HTERT RPE-1 (cell line): ENCODE measurements around the gene UBE2M.
"Not testable (repeated sequence)": the region's sequence is repeated elsewhere in the genome, so short reads cannot be mapped to it uniquely, and the experiment has no call there.

ENCODE experiments used
- in situ Hi-C: fragments of 300-500 bp; cut with MboI; formaldehyde crosslinking; loops from 4 replicates; pipeline ENCODE4 v1.14.3; 2020; ENCODE audit warnings: low sequenced_read_pairs

UBE2M gene

GRCh38 chr19:58513694-58514563 is 44.5 kb downstream of the UBE2M start:
- in situ Hi-C loops: no loop called here

- in situ Hi-C loops: no loop called here
Measured at GRCh38 chr19:58513213-58513693, 45.2 kb downstream of the UBE2M start.

DNA sequence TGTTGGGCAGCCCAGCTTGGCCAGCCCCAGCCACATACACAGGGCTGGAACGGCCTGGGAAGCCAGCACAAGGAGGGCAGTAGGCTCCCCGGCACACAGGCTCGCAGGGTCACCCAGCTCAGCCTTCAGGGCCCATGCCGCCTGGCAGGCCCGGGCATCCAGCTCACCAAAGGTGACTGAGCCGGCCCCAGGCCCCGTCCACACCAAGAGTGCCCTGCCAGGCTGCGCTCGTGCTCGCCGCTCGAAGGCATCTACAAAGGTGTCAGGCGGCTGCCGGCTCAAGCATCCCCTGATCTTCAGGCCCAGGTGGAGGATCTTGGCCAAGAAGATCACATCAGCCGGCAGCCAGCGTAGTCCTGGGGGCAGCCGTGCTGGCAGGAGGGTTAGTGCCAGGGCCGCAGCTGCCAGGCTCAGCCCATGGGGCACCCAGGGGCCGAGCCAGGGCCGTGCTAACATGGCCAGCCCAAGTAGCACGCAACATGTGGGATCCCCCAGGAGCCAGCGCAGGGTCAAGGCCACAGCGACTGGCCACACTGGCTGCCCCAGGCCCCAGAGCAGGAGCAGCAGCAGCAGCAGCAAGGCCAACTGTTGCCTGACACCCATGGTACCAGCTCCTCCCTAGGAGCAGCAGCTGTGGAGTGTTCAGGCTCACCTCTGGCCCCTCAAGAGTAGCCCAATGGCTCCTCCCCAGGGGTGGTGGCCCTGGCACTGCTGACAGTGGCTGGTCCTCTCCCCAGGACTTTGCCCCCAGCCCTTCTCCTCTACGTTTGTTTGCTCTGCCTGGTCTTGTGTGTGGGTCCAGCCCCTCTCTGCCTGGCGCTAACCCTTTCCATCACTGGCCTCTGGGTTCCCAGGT is 46.8 kb downstream of the UBE2M start, which contains the start of gene SLC27A5:
Gene SLC27A5 (minus strand): TSS at position 640 of the 856 bp plus-strand sequence. CDS start 37 bp downstream, at position 603.
- in situ Hi-C loops: no loop called here

- in situ Hi-C loops: no loop called here
Measured at GRCh38 chr19:58510084-58510862, 48.1 kb downstream of the UBE2M start.

DNA sequence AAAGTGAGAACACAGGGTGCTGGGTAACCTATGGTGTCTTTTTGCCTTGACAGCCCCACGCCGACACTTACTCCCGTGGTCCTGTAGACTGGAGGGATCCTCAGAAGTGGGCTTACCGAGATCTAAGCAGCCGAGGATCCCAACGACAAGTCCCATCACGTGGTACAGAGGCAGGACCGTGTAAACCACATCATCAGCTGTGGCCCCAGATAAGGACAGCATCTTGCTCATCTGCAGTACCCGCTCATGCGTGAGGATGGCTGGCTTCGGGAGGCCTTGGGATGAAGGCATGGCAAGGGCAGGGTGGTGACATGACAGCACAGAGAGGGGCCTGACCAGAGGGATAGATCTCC is 48.7 kb downstream of the UBE2M start:
- in situ Hi-C loops: no loop called here

- in situ Hi-C loops: not testable (repeated sequence)
Measured at GRCh38 chr19:58507602-58508223, 50.7 kb downstream of the UBE2M start.
